ENCODE measurements around the gene LYSET.

- TF ChIP-seq, protein P1, sequence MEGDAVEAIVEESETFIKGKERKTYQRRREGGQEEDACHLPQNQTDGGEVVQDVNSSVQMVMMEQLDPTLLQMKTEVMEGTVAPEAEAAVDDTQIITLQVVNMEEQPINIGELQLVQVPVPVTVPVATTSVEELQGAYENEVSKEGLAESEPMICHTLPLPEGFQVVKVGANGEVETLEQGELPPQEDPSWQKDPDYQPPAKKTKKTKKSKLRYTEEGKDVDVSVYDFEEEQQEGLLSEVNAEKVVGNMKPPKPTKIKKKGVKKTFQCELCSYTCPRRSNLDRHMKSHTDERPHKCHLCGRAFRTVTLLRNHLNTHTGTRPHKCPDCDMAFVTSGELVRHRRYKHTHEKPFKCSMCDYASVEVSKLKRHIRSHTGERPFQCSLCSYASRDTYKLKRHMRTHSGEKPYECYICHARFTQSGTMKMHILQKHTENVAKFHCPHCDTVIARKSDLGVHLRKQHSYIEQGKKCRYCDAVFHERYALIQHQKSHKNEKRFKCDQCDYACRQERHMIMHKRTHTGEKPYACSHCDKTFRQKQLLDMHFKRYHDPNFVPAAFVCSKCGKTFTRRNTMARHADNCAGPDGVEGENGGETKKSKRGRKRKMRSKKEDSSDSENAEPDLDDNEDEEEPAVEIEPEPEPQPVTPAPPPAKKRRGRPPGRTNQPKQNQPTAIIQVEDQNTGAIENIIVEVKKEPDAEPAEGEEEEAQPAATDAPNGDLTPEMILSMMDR (conservative IDR thresholded peaks at IDR 0.05 in 1 of 2, IDR thresholded peaks at IDR 0.05 in 1 of 2; ENCODE audit: low read depth in 1 of 2, low read length in 2 of 2), result no peak
- TF ChIP-seq EZH2 (IDR thresholded peaks at IDR 0.05; ENCODE audit: low read length, missing control alignments), result no peak
Observed at GRCh38 chr14:93220509-93220908, 35.4 kb downstream of the LYSET start.
